H7 (cell line): ENCODE data around the gene SCGB2A2. TPM values are rescaled to one million over a fixed set of nuclear protein-coding genes. Genes with fewer than 3 reads are reported as not detected.

ENCODE experiments used
- DNase-seq: peaks from one replicate; pipeline ENCODE4 v3.0.0; 2012
- H3K27me3 ChIP-seq: 2 replicates; pipeline ENCODE4 v1.6.0; 2011; ENCODE audit warnings: mild to moderate bottlenecking, low read length; ENCODE audit not compliant: control insufficient read depth, insufficient read depth
- H3K36me3 ChIP-seq: replicated peaks from 2 replicates; pipeline ENCODE4 v1.5.1; 2011; ENCODE audit warnings: low read length; ENCODE audit not compliant: control insufficient read depth, insufficient read depth
- H3K4me3 ChIP-seq: 2 replicates; pipeline ENCODE4 v1.5.1; 2011; ENCODE audit warnings: low read depth, mild to moderate bottlenecking, control low read depth, low read length, moderate library complexity; ENCODE audit not compliant: insufficient read depth
- total RNA-seq: library from RNA; depleted of rRNA; stranded (reverse); fragments of >200 nt; shearing (Covaris generic); gene quantifications from 2 replicates; pipeline ENCODE4 v1.2.3, GENCODE V29; 2014

The SCGB2A2 gene
- total RNA-seq, 1 experiment from 2014 or later: not detected

GRCh38 chr11:62266558-62266957 lies 3.4 kb upstream of the SCGB2A2 start:
- no peak overlapping the region for H3K4me3 ChIP-seq
- H3K36me3 ChIP-seq: no peaks in the 10 kb centered on the region
- no peak for DNase-seq

DNA sequence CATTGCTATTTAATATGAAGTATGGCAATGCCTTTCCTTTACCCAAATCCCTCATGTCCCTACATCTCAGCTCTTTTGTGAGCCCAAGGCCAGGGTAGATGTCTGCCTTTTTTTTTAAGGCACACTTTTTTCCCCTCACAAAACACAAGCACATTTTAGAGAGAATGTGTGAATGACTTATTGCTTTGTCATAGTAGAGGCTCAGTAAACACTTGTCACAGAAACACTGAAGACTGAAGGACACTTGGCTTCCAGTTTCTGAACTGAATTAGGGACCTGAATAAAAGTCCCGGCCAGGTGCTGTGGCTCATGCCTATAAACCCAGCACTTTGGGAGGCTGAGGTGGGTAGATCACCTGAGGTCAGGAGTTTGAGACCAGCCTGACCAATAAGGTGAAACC lies 2.9 kb upstream of the SCGB2A2 start:
- Histone ChIP-seq H3K27me3 (no peaks in the 10 kb centered on the region), H3K4me3 (no peak overlapping the region), H3K36me3 (no peaks in the 10 kb centered on the region)
- DNase-seq: no peak

More at GRCh38 chr11:62266558-62266957, 3.4 kb upstream of the SCGB2A2 start:
- H3K27me3 ChIP-seq: no peaks in the 10 kb centered on the region

DNA sequence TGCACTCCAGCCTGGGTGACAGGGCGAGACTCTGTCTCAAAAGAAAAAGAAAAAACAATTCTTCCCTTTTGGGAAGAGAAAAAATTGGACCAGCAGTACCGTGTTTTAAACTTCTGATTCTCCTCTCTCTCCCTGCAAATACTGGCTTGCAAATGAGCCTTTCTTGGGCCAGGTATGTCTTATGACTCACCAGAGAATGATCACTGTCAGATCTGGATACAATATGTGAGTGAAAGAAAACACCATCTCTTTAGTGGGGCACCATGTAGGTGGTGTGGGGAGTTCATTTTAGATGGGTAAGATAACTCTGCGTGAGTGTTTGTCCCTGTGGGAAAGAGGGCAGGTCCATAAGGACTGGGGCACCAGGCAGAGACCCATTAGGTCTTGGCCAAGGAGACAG lies 2.4 kb upstream of the SCGB2A2 start:
- H3K36me3 ChIP-seq: no peaks in the 10 kb centered on the region
- H3K4me3 ChIP-seq: no peak overlapping the region
- DNase-seq: no peak
- no peaks in the 10 kb centered on the region for H3K27me3 ChIP-seq

- no peak overlapping the region for H3K4me3 ChIP-seq
- no peaks in the 10 kb centered on the region for H3K36me3 ChIP-seq
- H3K27me3 ChIP-seq: no peaks in the 10 kb centered on the region
- peak; percentile 16 for DNase-seq
Observed at GRCh38 chr11:62273284-62273683, 3.3 kb downstream of the SCGB2A2 start.

DNA sequence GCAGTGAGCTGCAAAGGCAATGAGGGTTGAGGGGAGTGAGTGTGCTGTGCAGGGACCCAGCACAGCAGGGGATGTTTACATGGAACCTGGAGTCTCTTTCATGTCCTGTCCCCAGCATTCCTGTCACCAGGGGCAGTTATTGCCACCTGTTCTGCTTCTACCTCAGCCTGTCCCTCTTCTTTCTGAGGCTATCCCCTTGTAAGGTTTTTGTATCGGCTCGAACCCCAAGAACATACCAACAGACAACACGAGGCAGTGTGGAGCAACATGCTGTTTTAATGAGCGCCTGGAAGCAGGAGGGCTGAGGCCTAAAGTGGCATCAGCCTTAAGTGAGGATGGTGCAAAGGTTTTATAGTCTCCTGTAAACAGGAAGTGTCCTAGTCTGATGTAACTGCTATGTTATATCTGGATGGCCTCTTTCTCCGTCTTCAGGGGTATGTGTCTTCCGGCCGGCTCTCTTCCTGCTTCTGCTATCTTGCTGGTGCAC lies 3.9 kb downstream of the SCGB2A2 start:
- no peak overlapping the region for H3K4me3 ChIP-seq
- DNase-seq: peak; percentile 28
- no peaks in the 10 kb centered on the region for H3K36me3 ChIP-seq
- H3K27me3 ChIP-seq: no peaks in the 10 kb centered on the region

GRCh38 chr11:62280452-62280851 lies 10.5 kb downstream of the SCGB2A2 start:
- Histone ChIP-seq H3K27me3 (no peaks in the 10 kb centered on the region), H3K4me3 (no peak overlapping the region), H3K36me3 (no peaks in the 10 kb centered on the region)
- DNase-seq: no peak

- Histone ChIP-seq H3K4me3 (no peak overlapping the region), H3K36me3 (no peaks in the 10 kb centered on the region), H3K27me3 (no peaks in the 10 kb centered on the region; the same call in 1 of the 2 replicates)
- DNase-seq: peak; percentile 34
Observed at GRCh38 chr11:62295504-62295903, 25.5 kb downstream of the SCGB2A2 start.

DNA sequence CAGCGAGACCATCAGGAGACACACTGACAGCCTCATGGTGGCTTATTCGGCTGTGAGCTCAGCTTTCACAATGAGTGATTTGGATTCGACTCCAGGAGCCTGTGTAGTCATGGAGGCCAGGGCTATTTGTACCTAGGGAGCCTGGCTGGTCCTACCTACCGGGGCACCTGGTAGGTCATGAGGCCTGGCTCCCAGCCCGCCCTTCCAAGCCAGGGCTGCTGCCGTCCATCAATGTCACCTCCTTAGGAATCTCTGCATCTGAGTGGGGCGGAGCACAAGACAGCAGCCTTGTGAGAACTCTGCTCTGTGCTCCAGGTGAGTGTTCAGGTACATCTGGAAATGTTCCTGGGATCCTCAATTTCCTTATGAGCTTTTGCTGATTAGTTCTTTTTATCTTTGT lies 29.0 kb downstream of the SCGB2A2 start, which contains the start of gene SCGB1D4:
SCGB1D4 (minus strand) TSS at position 101 of the 400 bp plus-strand sequence; CDS start at position 36, 65 bp downstream.
- Histone ChIP-seq H3K27me3 (no peaks in the 10 kb centered on the region; the same call in none of the 2 replicates), H3K4me3 (no peak within 1 kb of the TSS), H3K36me3 (no peaks in the 10 kb centered on the region)
- no peak for DNase-seq

DNA sequence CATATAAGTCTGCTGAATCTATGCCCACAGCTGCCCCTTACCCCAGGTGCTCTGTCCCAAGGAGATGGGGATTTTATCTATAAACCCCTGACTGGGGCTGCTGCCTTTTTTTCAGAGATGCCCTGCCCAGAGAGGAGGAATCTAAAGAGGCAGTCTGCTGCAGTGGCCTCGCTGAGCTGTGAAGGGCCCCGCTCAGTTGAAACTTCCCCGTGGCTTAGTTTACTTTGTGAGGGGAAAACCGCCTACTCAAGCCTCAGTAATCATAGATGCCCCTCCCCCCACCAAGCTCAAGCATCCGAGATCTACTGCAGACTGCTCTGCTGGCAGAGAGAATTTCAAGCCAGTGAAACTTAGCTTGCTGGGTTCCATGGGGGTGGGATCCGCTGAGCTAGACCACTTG lies 36.3 kb downstream of the SCGB2A2 start:
- H3K4me3 ChIP-seq: no peak overlapping the region
- no peaks in the 10 kb centered on the region for H3K27me3 ChIP-seq
- H3K36me3 ChIP-seq: no peaks in the 10 kb centered on the region
- no peak for DNase-seq

- H3K4me3 ChIP-seq: no peak overlapping the region
- H3K36me3 ChIP-seq: no peaks in the 10 kb centered on the region
- DNase-seq: no peak
- H3K27me3 ChIP-seq: no peaks in the 10 kb centered on the region
Observed at GRCh38 chr11:62307950-62308349, 38.0 kb downstream of the SCGB2A2 start.

GRCh38 chr11:62309991-62310390 lies 40.0 kb downstream of the SCGB2A2 start:
- no peaks in the 10 kb centered on the region for H3K27me3 ChIP-seq
- no peaks in the 10 kb centered on the region for H3K36me3 ChIP-seq
- DNase-seq: no peak
- H3K4me3 ChIP-seq: no peak overlapping the region

DNA sequence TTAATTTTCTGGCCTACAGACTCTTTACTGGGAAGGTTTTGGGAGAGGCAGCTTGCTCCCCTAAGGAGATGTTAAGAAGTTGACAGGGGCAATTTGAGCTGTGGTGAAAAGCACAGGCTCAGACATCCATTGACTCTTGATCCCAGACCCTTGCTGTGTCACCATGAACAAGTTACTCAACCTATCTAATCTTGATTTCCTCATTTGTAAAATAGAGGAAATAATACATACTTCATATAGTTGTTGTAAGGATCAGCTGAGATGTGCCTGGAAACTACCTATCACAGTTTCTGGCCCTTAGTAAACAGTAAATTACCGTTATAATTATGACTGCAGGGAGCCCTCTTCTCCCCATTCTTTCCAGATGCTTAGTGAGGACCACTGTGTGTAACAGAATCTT lies 45.5 kb downstream of the SCGB2A2 start:
- no peaks in the 10 kb centered on the region for H3K36me3 ChIP-seq
- no peak overlapping the region for H3K4me3 ChIP-seq
- H3K27me3 ChIP-seq: no peaks in the 10 kb centered on the region
- DNase-seq: no peak

DNA sequence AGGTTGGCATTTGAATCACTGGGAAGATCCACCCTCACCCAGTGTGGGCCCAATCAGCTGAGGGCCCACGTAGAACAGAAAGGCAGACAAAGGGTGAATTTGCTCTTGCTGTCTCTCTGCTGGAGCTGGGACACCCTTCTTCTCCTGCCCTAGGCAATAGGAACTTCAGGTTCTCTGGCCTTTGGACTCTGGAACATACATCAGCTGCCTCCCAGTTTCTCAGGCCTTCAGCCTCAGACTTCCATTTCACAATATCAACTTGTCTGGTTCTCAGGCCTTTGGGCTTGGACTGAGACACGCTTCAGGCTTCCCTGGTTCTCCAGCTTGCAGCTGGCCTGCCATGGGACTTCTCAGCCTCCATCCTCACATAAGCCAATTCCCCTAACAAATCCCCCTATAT lies 52.6 kb downstream of the SCGB2A2 start:
- DNase-seq: no peak
- no peaks in the 10 kb centered on the region for H3K27me3 ChIP-seq
- no peak overlapping the region for H3K4me3 ChIP-seq
- no peaks in the 10 kb centered on the region for H3K36me3 ChIP-seq
